B cell (primary cell): ENCODE measurements around the gene DNAJC1. TPM values are rescaled to one million over a fixed set of nuclear protein-coding genes. Genes with fewer than 3 reads are reported as not detected.

Experiments
- ATAC-seq: fragments of 200-7000 bp; cut with Tn5 transposase; one replicate; pipeline ENCODE4 v1.10.0; 2021; ENCODE audit warnings: low read depth, mild to moderate bottlenecking, moderate number of reproducible peaks, moderate library complexity
- CTCF ChIA-PET: fragments of 350-600 bp; sonication (Branson Sonifier 250); formaldehyde crosslinking; loops from one replicate; lab custom pipeline; 2021; ENCODE audit warnings: antibody characterized with exemption, inconsistent platforms; lab: Charles Lee
- POLR2A ChIA-PET: fragments of 350-600 bp; sonication (Branson Sonifier 250); formaldehyde crosslinking; loops from one replicate; lab custom pipeline; 2021; ENCODE audit warnings: antibody characterized with exemption; lab: Charles Lee
- DNase-seq: peaks from one replicate; pipeline ENCODE4 v3.0.0; 2013
- H2AFZ ChIP-seq: 2 replicates; pipeline ENCODE4 v1.6.1; 2012; ENCODE audit warnings: mild to moderate bottlenecking, low read depth, low read length; ENCODE audit not compliant: insufficient read depth, poor library complexity, severe bottlenecking
- H3K27ac ChIP-seq, 2 donors: 1 replicate in 1 of 2; 2 replicates in 1 of 2; pipeline ENCODE4 v1.5.1; 2012 to 2013; ENCODE audit warnings: low read length in 2 of 2, mild to moderate bottlenecking in 2 of 2, moderate library complexity in 1 of 2
- H3K27me3 ChIP-seq, 4 experiments: fragments of 200-600 bp in 1 of 4; sonication (generic) in 1 of 4; replicated peaks in 1 of 4; 1 replicate in 2 of 4; 2 replicates in 2 of 4; pipeline versions ENCODE4 v1.6.1 to v1.7.0; 2013 to 2016; ENCODE audit warnings: low read length in 3 of 4, mild to moderate bottlenecking in 2 of 4, mixed read lengths in 1 of 4, moderate library complexity in 1 of 4; ENCODE audit not compliant: insufficient read depth in 4 of 4, control insufficient read depth in 3 of 4; ENCODE audit errors: control extremely low read depth in 1 of 4
- H3K36me3 ChIP-seq, 2 experiments: replicated peaks in 1 of 2; 1 replicate in 1 of 2; 2 replicates in 1 of 2; pipeline versions ENCODE4 v1.6.1 to v1.7.1; 2013; ENCODE audit warnings: low read length in 1 of 2; ENCODE audit not compliant: insufficient read depth in 2 of 2, control insufficient read depth in 1 of 2; ENCODE audit errors: control extremely low read depth in 1 of 2, extremely low read depth in 1 of 2
- H3K4me1 ChIP-seq, 2 donors: fragments of 200-600 bp in 1 of 2; sonication (generic) in 1 of 2; 1 replicate in 1 of 2; 2 replicates in 1 of 2; pipeline versions ENCODE4 v1.5.1 to v1.6.1; 2013 to 2017; ENCODE audit warnings: low read length in 2 of 2; ENCODE audit not compliant: control insufficient read depth in 2 of 2, insufficient read depth in 2 of 2
- H3K4me2 ChIP-seq: replicated peaks from 2 replicates; pipeline ENCODE3; 2012; ENCODE audit warnings: mild to moderate bottlenecking, low read depth, low read length; ENCODE audit not compliant: poor library complexity, severe bottlenecking
- H3K4me3 ChIP-seq, 5 experiments: fragments of 200-600 bp in 1 of 5; sonication (generic) in 1 of 5; 1 replicate in 3 of 5; 2 replicates in 2 of 5; pipeline versions ENCODE4 v1.5.1 to v1.7.0; 2011 to 2016; ENCODE audit warnings: low read length in 4 of 5, mild to moderate bottlenecking in 4 of 5, low read depth in 2 of 5, control low read depth in 1 of 5, moderate library complexity in 1 of 5; ENCODE audit not compliant: insufficient read depth in 1 of 5; ENCODE audit errors: control extremely low read depth in 1 of 5, extremely low read depth in 1 of 5
- H3K79me2 ChIP-seq: fragments of 200-600 bp; sonication (generic); one replicate; pipeline ENCODE4 v1.6.0; 2016; ENCODE audit warnings: low read length; ENCODE audit not compliant: control insufficient read depth, insufficient read depth
- H3K9ac ChIP-seq: fragments of 200-600 bp; sonication (generic); 2 replicates; pipeline ENCODE4 v1.6.1; 2017; ENCODE audit warnings: mild to moderate bottlenecking, low read length, moderate library complexity
- H3K9me3 ChIP-seq, 3 donors: one replicate each; pipeline versions ENCODE4 v1.6.1 to v1.7.1; 2013; ENCODE audit warnings: low read length in 2 of 3; ENCODE audit not compliant: control insufficient read depth in 2 of 3, insufficient read depth in 1 of 3; ENCODE audit errors: control extremely low read depth in 1 of 3
- H4K20me1 ChIP-seq: 2 replicates; pipeline ENCODE4 v1.6.0; 2012; ENCODE audit warnings: mild to moderate bottlenecking, low read length; ENCODE audit not compliant: insufficient read depth, control insufficient read depth, poor library complexity, severe bottlenecking
- H3K27ac Mint-ChIP-seq: one replicate; pipeline ENCODE4 v1.8.0; 2021; ENCODE audit warnings: mixed read lengths
- H3K27me3 Mint-ChIP-seq: one replicate; pipeline ENCODE4 v1.8.0; 2021; ENCODE audit warnings: mixed read lengths
- H3K4me1 Mint-ChIP-seq: one replicate; pipeline ENCODE4 v1.8.0; 2021; ENCODE audit warnings: mixed read lengths
- H3K4me3 Mint-ChIP-seq: one replicate; pipeline ENCODE4 v1.8.0; 2021; ENCODE audit warnings: mixed read lengths
- H3K9me3 Mint-ChIP-seq: one replicate; pipeline ENCODE4 v1.8.0; 2022; ENCODE audit warnings: mixed read lengths; ENCODE audit not compliant: insufficient read depth
- EZH2 ChIP-seq: IDR thresholded peaks from 2 replicates; pipeline ENCODE4 v1.6.1; 2012; ENCODE audit warnings: borderline replicate concordance, low read depth, mild to moderate bottlenecking, moderate library complexity, low read length; ENCODE audit not compliant: insufficient read depth, poor library complexity, severe bottlenecking
- WGBS: methylation state at CpG from one replicate; pipeline ENCODE4 v1.1.5; 2013; ENCODE audit warnings: missing lambda C conversion rate; ENCODE audit not compliant: insufficient coverage; 5-methylcytosine and 5-hydroxymethylcytosine counted together
- intact Hi-C: fragments of 100-400 bp; cut with micrococcal nuclease; formaldehyde crosslinking; loops from one replicate; pipeline ENCODE4 v1.10.0; 2022
- polyA plus RNA-seq: library from polyadenylated mRNA; depleted of rRNA; stranded (reverse); fragments of >200 nt; gene quantifications from 2 replicates; pipeline ENCODE4 v1.2.3, GENCODE V29; 2012
- total RNA-seq, 2 donors: library from RNA; stranded (reverse); fragments of 120-200 nt in 1 of 2; gene quantifications; 1 replicate in 1 of 2; 2 replicates in 1 of 2; pipeline versions ENCODE4 v1.2.3 to v1.2.4, GENCODE V29; 2013 to 2022
- TF ChIP-seq, protein P1 (sequence below): fragments of 200-600 bp; IDR thresholded peaks from one replicate; pipeline ENCODE4 v1.8.0; 2022; ENCODE audit warnings: antibody characterized with exemption, mild to moderate bottlenecking

The DNAJC1 gene
- total and polyA plus RNA-seq, 2 donors (not counting 1 experiment from before 2014, with no cell fraction given) = 9.4 to 15.4 TPM

DNA sequence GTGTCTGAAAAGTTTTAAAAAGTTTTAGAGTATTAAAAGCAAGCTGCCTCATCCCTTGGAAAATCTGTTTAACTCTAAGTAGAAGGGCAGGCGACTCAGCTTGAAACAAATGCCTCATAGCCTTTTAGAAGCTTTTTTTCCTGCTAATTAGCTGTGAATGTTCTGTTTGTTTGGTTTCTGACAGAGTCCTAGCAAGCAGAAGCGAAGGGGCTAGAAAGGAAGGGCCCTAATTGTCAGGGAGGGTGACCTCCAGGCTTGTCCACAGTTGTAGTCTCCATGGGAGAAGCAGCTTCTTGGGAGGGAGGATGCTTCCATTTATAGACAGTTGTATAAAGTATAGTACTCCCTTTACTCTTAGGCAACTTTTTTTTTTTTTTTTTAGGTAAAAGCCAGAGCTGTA is 90.9 kb downstream of the DNAJC1 start:
- DNase-seq = no peak
- no peaks in the 10 kb centered on the region for H3K36me3 ChIP-seq
- H3K4me1 ChIP-seq = no peaks in the 10 kb centered on the region
- no peak for ATAC-seq
- ChIA-PET POLR2A (no interaction called here), CTCF (interaction anchor here (1.1 kb wide), 1 partner anchor 46 kb away, joined by 3 read pairs; no protein-coding TSS in a partner anchor)
- intact Hi-C loops = no loop called here
- Mint-ChIP-seq H3K4me1 (no peaks in the 10 kb centered on the region), H3K27ac (no peak overlapping the region), H3K4me3 (no peak overlapping the region), H3K27me3 (no peaks in the 10 kb centered on the region), H3K9me3 (no peaks in the 10 kb centered on the region)
- H3K27ac ChIP-seq = no peak overlapping the region
- no peaks in the 10 kb centered on the region for H3K27me3 ChIP-seq
- H2AFZ ChIP-seq = no peak overlapping the region
- H3K9ac ChIP-seq = no peak overlapping the region
- H3K79me2 ChIP-seq = no peaks in the 10 kb centered on the region
- no peak overlapping the region for H3K4me2 ChIP-seq
- H3K9me3 ChIP-seq = no peaks in the 10 kb centered on the region
- no peak overlapping the region for H3K4me3 ChIP-seq
- no peaks in the 10 kb centered on the region for H4K20me1 ChIP-seq
- TF ChIP-seq, protein P1, sequence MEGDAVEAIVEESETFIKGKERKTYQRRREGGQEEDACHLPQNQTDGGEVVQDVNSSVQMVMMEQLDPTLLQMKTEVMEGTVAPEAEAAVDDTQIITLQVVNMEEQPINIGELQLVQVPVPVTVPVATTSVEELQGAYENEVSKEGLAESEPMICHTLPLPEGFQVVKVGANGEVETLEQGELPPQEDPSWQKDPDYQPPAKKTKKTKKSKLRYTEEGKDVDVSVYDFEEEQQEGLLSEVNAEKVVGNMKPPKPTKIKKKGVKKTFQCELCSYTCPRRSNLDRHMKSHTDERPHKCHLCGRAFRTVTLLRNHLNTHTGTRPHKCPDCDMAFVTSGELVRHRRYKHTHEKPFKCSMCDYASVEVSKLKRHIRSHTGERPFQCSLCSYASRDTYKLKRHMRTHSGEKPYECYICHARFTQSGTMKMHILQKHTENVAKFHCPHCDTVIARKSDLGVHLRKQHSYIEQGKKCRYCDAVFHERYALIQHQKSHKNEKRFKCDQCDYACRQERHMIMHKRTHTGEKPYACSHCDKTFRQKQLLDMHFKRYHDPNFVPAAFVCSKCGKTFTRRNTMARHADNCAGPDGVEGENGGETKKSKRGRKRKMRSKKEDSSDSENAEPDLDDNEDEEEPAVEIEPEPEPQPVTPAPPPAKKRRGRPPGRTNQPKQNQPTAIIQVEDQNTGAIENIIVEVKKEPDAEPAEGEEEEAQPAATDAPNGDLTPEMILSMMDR = no peak
- TF ChIP-seq EZH2 = no peak
- no CpG with 5 or more reads among the region's 2 CpGs for WGBS

DNA sequence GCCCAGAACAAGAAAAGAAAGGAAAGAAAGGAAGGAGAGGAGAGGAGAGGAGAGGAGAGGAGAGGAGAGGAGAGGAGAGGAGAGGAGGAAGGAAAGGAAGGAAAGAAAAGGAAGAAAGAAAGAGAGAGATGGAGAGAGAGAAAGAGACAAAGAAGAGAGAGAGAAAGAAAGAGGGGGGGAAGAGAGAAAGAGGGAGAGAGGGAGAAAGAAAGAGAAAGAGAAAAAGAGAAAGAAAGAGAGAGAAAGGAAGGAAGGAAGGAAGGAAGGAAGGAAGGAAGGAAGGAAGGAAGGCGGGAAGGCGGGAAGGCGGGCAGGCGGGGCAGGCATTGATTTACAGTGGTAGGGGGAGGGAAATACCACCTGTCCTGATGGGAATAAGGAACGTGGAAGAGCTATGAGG is 92.7 kb downstream of the DNAJC1 start:
- DNase-seq (no peak), ATAC-seq (no peak)
- H3K27ac ChIP-seq = no peak overlapping the region
- H4K20me1 ChIP-seq = no peaks in the 10 kb centered on the region
- Mint-ChIP-seq H3K27ac (no peak overlapping the region), H3K4me1 (no peaks in the 10 kb centered on the region), H3K9me3 (no peaks in the 10 kb centered on the region), H3K4me3 (no peak overlapping the region), H3K27me3 (no peaks in the 10 kb centered on the region)
- ChIA-PET POLR2A (no interaction called here), CTCF (no interaction called here)
- 67% methylated on average over 3 of the region's 5 CpGs for WGBS
- H3K9ac ChIP-seq = no peak overlapping the region
- H2AFZ ChIP-seq = no peak overlapping the region
- H3K4me2 ChIP-seq = no peak overlapping the region
- H3K4me3 ChIP-seq = no peak overlapping the region
- no peaks in the 10 kb centered on the region for H3K27me3 ChIP-seq
- intact Hi-C loops = no loop called here
- H3K4me1 ChIP-seq = no peaks in the 10 kb centered on the region
- peaks cover 0 to 3% of the 10 kb centered on the region in 2 experiments for H3K36me3 ChIP-seq
- no peaks in the 10 kb centered on the region for H3K79me2 ChIP-seq
- no peak for TF ChIP-seq EZH2
- TF ChIP-seq, protein P1 = no peak
- no peaks in the 10 kb centered on the region for H3K9me3 ChIP-seq
